IMR-90 (cell line): Measurements from ENCODE around the gene REXO5. TPM values are rescaled to one million over a fixed set of nuclear protein-coding genes. Genes with fewer than 3 reads are reported as not detected.

Source experiments
- ATAC-seq: fragments of 200-7000 bp; cut with Tn5 transposase; 2 replicates; pipeline ENCODE4 v1.9.1; 2020; ENCODE audit warnings: low read depth, mild to moderate bottlenecking, moderate library complexity
- BruUV-seq: library from RNA; stranded (reverse); fragments of 400-500 nt; replicated peaks from 2 replicates; lab custom pipeline; 2021; lab: Mats Ljungman, UMichigan
- CTCF ChIA-PET: fragments of 300-600 bp; formaldehyde crosslinking; extraction: SDS; loops from one replicate; lab custom pipeline; 2021; ENCODE audit warnings: antibody characterized with exemption; lab: Yijun Ruan, JAX
- POLR2A ChIA-PET: fragments of 300-600 bp; sonication (Branson Sonifier 250); formaldehyde crosslinking; loops from one replicate; lab custom pipeline; 2022; ENCODE audit warnings: antibody characterized with exemption; ENCODE audit not compliant: unreplicated experiment; lab: Charles Lee
- DNase-seq: peaks from one replicate; pipeline ENCODE4 v3.0.0; 2013
- H2AFZ ChIP-seq: replicated peaks from 2 replicates; pipeline ENCODE3; 2013; ENCODE audit warnings: low read length, mild to moderate bottlenecking; ENCODE audit not compliant: poor library complexity
- H2AK5ac ChIP-seq: 2 replicates; pipeline ENCODE4 v1.6.1; 2013; ENCODE audit warnings: low read depth, low read length, inconsistent platforms
- H2AK9ac ChIP-seq: replicated peaks from 2 replicates; pipeline ENCODE3; 2013; ENCODE audit warnings: mild to moderate bottlenecking, low read depth, low read length, moderate library complexity; ENCODE audit not compliant: poor library complexity
- H2BK120ac ChIP-seq: 2 replicates; pipeline ENCODE4 v1.6.1; 2013; ENCODE audit warnings: low read depth, low read length, inconsistent platforms
- H2BK15ac ChIP-seq: 3 replicates; pipeline ENCODE4 v1.6.1; 2013; ENCODE audit warnings: low read depth, low read length, inconsistent platforms
- H2BK20ac ChIP-seq: 2 replicates; pipeline ENCODE4 v1.6.1; 2013; ENCODE audit warnings: low read depth, mild to moderate bottlenecking, inconsistent platforms, low read length, moderate library complexity
- H2BK5ac ChIP-seq: 2 replicates; pipeline ENCODE4 v1.6.1; 2013; ENCODE audit warnings: mild to moderate bottlenecking, low read depth, low read length, inconsistent platforms; ENCODE audit not compliant: poor library complexity, severe bottlenecking
- H3K14ac ChIP-seq: replicated peaks from 2 replicates; pipeline ENCODE4 v1.6.1; 2013; ENCODE audit warnings: low read depth, low read length, inconsistent platforms
- H3K18ac ChIP-seq: 2 replicates; pipeline ENCODE4 v1.6.1; 2013; ENCODE audit warnings: low read depth, low read length, control low read depth
- H3K23ac ChIP-seq: 2 replicates; pipeline ENCODE4 v1.6.1; 2013; ENCODE audit warnings: low read depth, low read length, inconsistent platforms
- H3K27ac ChIP-seq: 2 replicates; pipeline ENCODE4 v1.5.1; 2013; ENCODE audit warnings: mild to moderate bottlenecking, control low read depth, low read length; ENCODE audit not compliant: insufficient read depth
- H3K27me3 ChIP-seq: 2 replicates; pipeline ENCODE4 v1.6.1; 2013; ENCODE audit warnings: low read length; ENCODE audit not compliant: control insufficient read depth, insufficient read depth
- H3K36me3 ChIP-seq: 2 replicates; pipeline ENCODE4 v1.6.1; 2013; ENCODE audit warnings: low read length, mixed read lengths; ENCODE audit not compliant: control insufficient read depth, insufficient read depth
- H3K4ac ChIP-seq: 2 replicates; pipeline ENCODE4 v1.6.1; 2013; ENCODE audit warnings: low read depth, low read length, inconsistent platforms
- H3K4me1 ChIP-seq: 2 replicates; pipeline ENCODE4 v1.6.1; 2013; ENCODE audit warnings: low read length, mixed read lengths; ENCODE audit not compliant: control insufficient read depth, insufficient read depth
- H3K4me2 ChIP-seq: 2 replicates; pipeline ENCODE4 v1.6.1; 2013; ENCODE audit warnings: low read depth, mild to moderate bottlenecking, control low read depth, low read length, moderate library complexity
- H3K4me3 ChIP-seq: 2 replicates; pipeline ENCODE4 v1.5.1; 2013; ENCODE audit warnings: low read depth, mild to moderate bottlenecking, control low read depth, low read length, moderate library complexity; ENCODE audit not compliant: insufficient read depth
- H3K56ac ChIP-seq: 2 replicates; pipeline ENCODE4 v1.6.1; 2013; ENCODE audit warnings: low read length, inconsistent platforms; ENCODE audit not compliant: insufficient read depth; ENCODE audit errors: extremely low read depth
- H3K79me1 ChIP-seq, 2 experiments: 2 replicates each; pipeline ENCODE4 v1.6.1; 2013; ENCODE audit warnings: low read length in 2 of 2, inconsistent platforms in 1 of 2, low read depth in 1 of 2
- H3K9ac ChIP-seq: 2 replicates; pipeline ENCODE4 v1.6.1; 2013; ENCODE audit warnings: low read depth, low read length, control low read depth
- H3K9me1 ChIP-seq: 2 replicates; pipeline ENCODE4 v1.6.1; 2013; ENCODE audit warnings: low read length, inconsistent platforms; ENCODE audit not compliant: insufficient read depth
- H3K9me3 ChIP-seq: 2 replicates; pipeline ENCODE4 v1.6.1; 2013; ENCODE audit warnings: low read length; ENCODE audit not compliant: control insufficient read depth, insufficient read depth
- H4K20me1 ChIP-seq: 2 replicates; pipeline ENCODE4 v1.6.1; 2013; ENCODE audit warnings: low read length, inconsistent platforms; ENCODE audit not compliant: insufficient read depth
- H4K5ac ChIP-seq: 2 replicates; pipeline ENCODE4 v1.6.1; 2013; ENCODE audit warnings: mild to moderate bottlenecking, low read depth, low read length, control low read depth
- H4K8ac ChIP-seq, 2 experiments: 2 replicates each; pipeline ENCODE4 v1.6.1; 2013; ENCODE audit warnings: low read depth in 2 of 2, low read length in 2 of 2, control low read depth in 1 of 2, inconsistent platforms in 1 of 2
- H4K91ac ChIP-seq: 2 replicates; pipeline ENCODE4 v1.6.1; 2013; ENCODE audit warnings: low read depth, low read length, inconsistent platforms; ENCODE audit not compliant: insufficient read depth
- BHLHE40 ChIP-seq: fragments of 150-350 bp; IDR thresholded peaks from 2 replicates; pipeline ENCODE4 v1.6.1; 2016; ENCODE audit warnings: mild to moderate bottlenecking, low read depth, low read length
- MXI1 ChIP-seq: IDR thresholded peaks from 2 replicates; pipeline ENCODE4 v1.6.1; 2012; ENCODE audit warnings: low read depth, mild to moderate bottlenecking, low read length, moderate library complexity, borderline replicate concordance
- WGBS, 2 experiments: methylation state at CpG; one replicate each; pipeline versions ENCODE4 v1.1.5 to v1.1.7; 2013; ENCODE audit warnings: missing lambda C conversion rate in 2 of 2; ENCODE audit not compliant: insufficient read length in 1 of 2; ENCODE audit errors: extremely low coverage in 2 of 2; 5-methylcytosine and 5-hydroxymethylcytosine counted together
- dilution Hi-C: fragments of 300-500 bp; cut with HindIII; formaldehyde crosslinking; loops from one replicate; pipeline ENCODE4 v1.14.3; 2018; ENCODE audit warnings: low sequenced_read_pairs; ENCODE audit not compliant: unreplicated experiment
- in situ Hi-C: fragments of 300-500 bp; cut with MboI; formaldehyde crosslinking; loops from 3 replicates; pipeline ENCODE4 v1.14.3; 2019; ENCODE audit warnings: low sequenced_read_pairs, inconsistent platforms, mixed read lengths
- intact Hi-C: fragments of 100-400 bp; cut with micrococcal nuclease; formaldehyde crosslinking; loops from 2 replicates; pipeline ENCODE4 v1.10.0; 2022
- polyA plus RNA-seq, 3 experiments: library from polyadenylated mRNA; depleted of rRNA; stranded (reverse); fragments of >200 nt; gene quantifications; 2 replicates each; pipeline ENCODE4 v1.2.3, GENCODE V29; 2012; ENCODE audit warnings: low replicate concordance in 1 of 3
- total RNA-seq: library from RNA; depleted of rRNA; stranded (reverse); fragments of >200 nt; gene quantifications from 2 replicates; pipeline ENCODE4 v1.2.3, GENCODE V29; 2012
- TF ChIP-seq, protein P1 (sequence below): conservative IDR thresholded peaks from 2 replicates; pipeline ENCODE4 v1.5.1; 2012; ENCODE audit warnings: mild to moderate bottlenecking, low read depth, low read length, improper control_type of control experiment

The REXO5 gene
- total and polyA plus RNA-seq, 2 of the 4 experiments (the other 2 are of a cell fraction): 3.7 to 7.0 TPM

DNA sequence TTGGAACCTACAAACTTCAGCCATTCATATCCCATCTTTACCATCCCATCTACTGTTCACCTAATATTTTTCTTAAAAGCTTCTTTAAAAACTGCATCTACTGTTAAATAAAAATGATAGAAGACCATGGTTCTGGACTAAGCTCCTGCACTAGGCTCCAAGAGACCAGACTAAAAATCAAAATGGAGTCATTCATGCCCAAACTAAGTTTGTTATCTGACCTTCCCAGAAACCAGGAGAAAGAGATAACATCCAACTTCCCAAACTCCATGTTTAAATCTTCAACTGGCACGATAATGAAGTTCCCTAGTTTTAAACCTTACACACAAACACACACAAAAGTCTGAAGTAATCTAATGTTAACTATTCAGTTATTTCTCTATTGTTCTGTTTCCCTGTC lies 80.0 kb downstream of the REXO5 start:
- Histone ChIP-seq H2BK15ac (no peak overlapping the region), H2AFZ (no peak overlapping the region), H3K56ac (no peak overlapping the region), H3K79me1 (peaks cover 9 to 73% of the 10 kb centered on the region in 2 experiments), H3K18ac (no peak overlapping the region), H3K27me3 (no peaks in the 10 kb centered on the region), H3K9ac (no peak overlapping the region), H3K4me2 (no peak overlapping the region), H3K9me1 (peaks cover 20% of the 10 kb centered on the region), H3K4me3 (no peak overlapping the region), H4K8ac (no peak overlapping the region), H2BK5ac (peak overlapping the region; percentile 35), H3K4me1 (peaks cover 9% of the 10 kb centered on the region; the same call in 1 of the 2 replicates), H2BK120ac (no peak overlapping the region), H4K20me1 (peaks cover 46% of the 10 kb centered on the region), H3K23ac (no peak overlapping the region), H2AK9ac (no peak overlapping the region), H3K36me3 (peaks cover 5% of the 10 kb centered on the region), H2BK20ac (no peak overlapping the region), H4K91ac (no peak overlapping the region), H4K5ac (no peak overlapping the region; the same call in 1 of the 2 replicates), H3K27ac (no peak overlapping the region), H3K9me3 (no peaks in the 10 kb centered on the region), H2AK5ac (no peak overlapping the region), H3K14ac (no peak overlapping the region), H3K4ac (no peak overlapping the region)
- dilution Hi-C loops: no loop called here
- ChIA-PET POLR2A (no interaction called here), CTCF (no interaction called here)
- TF ChIP-seq MXI1: no peak
- no peak for TF ChIP-seq BHLHE40
- TF ChIP-seq, protein P1, sequence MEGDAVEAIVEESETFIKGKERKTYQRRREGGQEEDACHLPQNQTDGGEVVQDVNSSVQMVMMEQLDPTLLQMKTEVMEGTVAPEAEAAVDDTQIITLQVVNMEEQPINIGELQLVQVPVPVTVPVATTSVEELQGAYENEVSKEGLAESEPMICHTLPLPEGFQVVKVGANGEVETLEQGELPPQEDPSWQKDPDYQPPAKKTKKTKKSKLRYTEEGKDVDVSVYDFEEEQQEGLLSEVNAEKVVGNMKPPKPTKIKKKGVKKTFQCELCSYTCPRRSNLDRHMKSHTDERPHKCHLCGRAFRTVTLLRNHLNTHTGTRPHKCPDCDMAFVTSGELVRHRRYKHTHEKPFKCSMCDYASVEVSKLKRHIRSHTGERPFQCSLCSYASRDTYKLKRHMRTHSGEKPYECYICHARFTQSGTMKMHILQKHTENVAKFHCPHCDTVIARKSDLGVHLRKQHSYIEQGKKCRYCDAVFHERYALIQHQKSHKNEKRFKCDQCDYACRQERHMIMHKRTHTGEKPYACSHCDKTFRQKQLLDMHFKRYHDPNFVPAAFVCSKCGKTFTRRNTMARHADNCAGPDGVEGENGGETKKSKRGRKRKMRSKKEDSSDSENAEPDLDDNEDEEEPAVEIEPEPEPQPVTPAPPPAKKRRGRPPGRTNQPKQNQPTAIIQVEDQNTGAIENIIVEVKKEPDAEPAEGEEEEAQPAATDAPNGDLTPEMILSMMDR: no peak
- WGBS, 2 experiments: no CpG with 5 or more reads among the region's 1 CpG
- in situ Hi-C loops: no loop called here
- intact Hi-C loops: no loop called here
- no TSS peak for BruUV-seq
- ATAC-seq (no peak), DNase-seq (no peak)
